Measurements from ENCODE around the gene CAMK2N2.

CAMK2N2 gene

DNA sequence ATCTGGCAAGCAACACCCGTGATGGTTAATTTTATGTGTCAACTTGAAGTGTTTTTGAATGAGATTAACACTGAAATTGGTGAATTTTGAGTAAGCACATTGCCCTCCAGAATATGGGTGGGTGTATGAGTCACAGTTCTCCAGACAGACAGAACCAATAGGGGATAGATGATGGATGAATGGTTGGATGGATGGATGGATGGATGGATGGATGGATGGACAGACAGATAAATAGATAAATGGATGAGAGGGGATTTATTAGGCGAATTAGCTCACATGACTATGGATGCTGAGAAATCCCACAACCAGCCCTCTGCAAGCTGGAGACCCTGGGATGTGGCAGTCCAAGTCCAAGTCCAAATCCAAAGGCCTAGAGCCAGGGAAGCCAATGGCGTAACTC is 37.4 kb downstream of the CAMK2N2 start:
- no peak for DNase-seq (ENCODE audit: low read depth in 2 of 3, low spot score in 1 of 3)

DNA sequence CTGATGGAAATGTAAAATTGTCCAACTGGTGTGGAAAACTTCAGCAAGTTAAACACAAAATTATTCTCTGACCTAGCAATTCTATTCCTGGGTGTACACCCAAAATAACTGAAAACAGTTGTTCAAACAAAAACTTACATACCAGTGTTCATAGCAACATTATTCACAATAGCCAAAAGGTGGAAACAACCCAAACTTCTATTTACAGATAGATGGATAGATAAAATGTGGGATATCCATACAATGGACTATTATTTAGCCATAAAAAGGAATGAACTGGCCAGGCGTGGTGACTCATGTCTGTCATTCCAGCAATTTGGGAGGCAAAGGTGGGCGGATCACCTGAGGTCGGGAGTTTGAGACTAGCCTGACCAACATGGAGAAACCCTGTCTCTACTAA is 38.8 kb downstream of the CAMK2N2 start:
- DNase-seq (ENCODE audit: low read depth in 2 of 3, low spot score in 1 of 3): no peak

DNA sequence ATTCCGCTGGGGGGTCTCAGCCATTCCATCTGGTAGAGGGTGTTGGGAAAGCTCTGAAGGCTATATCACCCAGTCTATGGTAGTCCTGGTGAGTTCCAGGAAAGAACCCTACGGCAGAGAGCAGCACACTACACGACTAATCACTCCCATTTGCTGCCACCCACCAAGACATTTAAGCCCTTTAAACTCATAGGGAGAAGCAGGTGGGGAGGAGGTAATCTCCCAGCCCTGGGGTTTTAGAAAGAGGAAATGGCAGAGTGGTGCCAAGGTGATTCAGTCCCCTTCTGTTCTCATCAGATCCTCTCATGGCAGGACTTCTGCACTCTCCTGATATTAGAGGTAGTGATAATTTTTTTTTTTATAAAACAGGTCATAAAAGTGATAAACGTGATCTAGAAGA is 42.5 kb downstream of the CAMK2N2 start:
- DNase-seq (ENCODE audit: low read depth in 2 of 3, low spot score in 1 of 3): no peak

DNA sequence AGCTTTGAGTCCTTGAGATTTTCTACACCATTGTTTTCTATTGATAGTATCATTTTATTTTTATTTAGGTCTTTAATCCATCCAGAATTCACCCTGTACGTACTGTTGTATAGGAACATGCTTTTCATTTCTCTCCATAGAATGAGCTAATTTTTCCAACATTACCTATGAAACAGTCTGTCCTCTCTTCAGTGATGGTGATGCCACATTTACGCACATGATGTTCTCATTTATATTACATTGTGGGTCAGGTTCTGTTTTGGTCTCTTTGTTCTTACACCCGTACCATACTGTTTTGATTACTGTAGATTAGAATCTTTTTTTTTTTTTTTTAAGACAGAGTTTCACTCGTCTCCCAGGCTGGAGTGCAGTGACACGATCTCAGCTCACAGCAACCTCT is 49.6 kb downstream of the CAMK2N2 start:
- no peak for DNase-seq (ENCODE audit: low read depth in 2 of 3, low spot score in 1 of 3)

DNA sequence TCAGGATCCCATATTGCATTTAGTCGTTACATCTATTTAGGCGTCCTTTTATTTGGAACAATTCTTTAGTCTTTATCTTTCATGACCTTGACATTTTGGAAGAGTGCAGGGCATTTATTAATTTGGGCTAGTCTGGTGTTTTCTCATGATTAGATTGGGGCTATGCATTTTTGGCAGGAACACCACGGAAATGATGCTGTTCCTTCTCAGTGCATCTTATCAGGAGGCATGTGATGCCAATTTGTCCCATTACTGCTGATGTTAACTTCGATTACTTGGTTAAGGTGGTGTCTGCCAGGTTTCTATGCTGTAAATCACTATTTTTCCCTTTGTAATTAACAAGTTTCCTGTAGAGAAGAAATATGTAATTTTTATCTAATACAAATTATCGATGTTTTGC is 50.1 kb downstream of the CAMK2N2 start:
- DNase-seq (ENCODE audit: low read depth in 2 of 3, low spot score in 1 of 3): no peak
